H9 (cell line): ENCODE measurements around the gene RNF128. TPM values are rescaled to one million over a fixed set of nuclear protein-coding genes. Genes with fewer than 3 reads are reported as not detected.

ENCODE experiments used
- DNase-seq: peaks from one replicate; pipeline ENCODE4 v3.0.0-alpha.2; 2017
- H2AFZ ChIP-seq: one replicate; pipeline ENCODE4 v1.6.1; 2013; ENCODE audit warnings: mild to moderate bottlenecking, low read length, control low read depth, moderate library complexity
- H2AK5ac ChIP-seq: 2 replicates; pipeline ENCODE4 v1.6.1; 2013; ENCODE audit warnings: low read length, control low read depth, mixed read lengths; ENCODE audit not compliant: insufficient read length
- H2BK120ac ChIP-seq: one replicate; pipeline ENCODE4 v1.6.1; 2013; ENCODE audit warnings: low read depth, mild to moderate bottlenecking, low read length, control low read depth, inconsistent platforms; ENCODE audit not compliant: poor library complexity, severe bottlenecking
- H2BK12ac ChIP-seq: 2 replicates; pipeline ENCODE4 v1.6.1; 2013; ENCODE audit warnings: low read length, control low read depth, mixed read lengths, low read depth; ENCODE audit not compliant: insufficient read length
- H2BK15ac ChIP-seq: 2 replicates; pipeline ENCODE4 v1.6.1; 2013; ENCODE audit warnings: low read depth, low read length, control low read depth
- H2BK20ac ChIP-seq: one replicate; pipeline ENCODE4 v1.6.1; 2013; ENCODE audit warnings: low read depth, mild to moderate bottlenecking, low read length, control low read depth, inconsistent platforms; ENCODE audit not compliant: poor library complexity, severe bottlenecking
- H2BK5ac ChIP-seq: 2 replicates; pipeline ENCODE4 v1.6.1; 2013; ENCODE audit warnings: low read length, control low read depth, mixed read lengths; ENCODE audit not compliant: insufficient read length
- H3K14ac ChIP-seq: 2 replicates; pipeline ENCODE4 v1.6.1; 2013; ENCODE audit warnings: low read length, control low read depth; ENCODE audit not compliant: insufficient read depth
- H3K18ac ChIP-seq: 2 replicates; pipeline ENCODE4 v1.6.1; 2013; ENCODE audit warnings: low read depth, mild to moderate bottlenecking, mixed read lengths, low read length, control low read depth; ENCODE audit not compliant: insufficient read length
- H3K23ac ChIP-seq: 2 replicates; pipeline ENCODE4 v1.6.1; 2013; ENCODE audit warnings: low read length, control low read depth, mixed read lengths, low read depth; ENCODE audit not compliant: insufficient read length
- H3K23me2 ChIP-seq: 2 replicates; pipeline ENCODE4 v1.6.1; 2013; ENCODE audit warnings: low read depth, mild to moderate bottlenecking, mixed read lengths, low read length, control low read depth; ENCODE audit not compliant: insufficient read length, poor library complexity, severe bottlenecking
- H3K27ac ChIP-seq: 2 replicates; pipeline ENCODE4 v1.5.1; 2013; ENCODE audit warnings: low read length, control low read depth, mixed read lengths, low read depth; ENCODE audit not compliant: insufficient read length
- H3K27me3 ChIP-seq: 2 replicates; pipeline ENCODE4 v1.6.1; 2013; ENCODE audit warnings: low read length, control low read depth, inconsistent platforms; ENCODE audit not compliant: insufficient read depth
- H3K4ac ChIP-seq: 2 replicates; pipeline ENCODE4 v1.6.1; 2013; ENCODE audit warnings: low read depth, mild to moderate bottlenecking, control low read depth, inconsistent platforms, low read length, moderate library complexity
- H3K4me1 ChIP-seq: 2 replicates; pipeline ENCODE4 v1.6.1; 2013; ENCODE audit warnings: low read length, control low read depth, inconsistent platforms; ENCODE audit not compliant: insufficient read depth
- H3K4me2 ChIP-seq: 2 replicates; pipeline ENCODE4 v1.6.1; 2013; ENCODE audit warnings: low read length, control low read depth, mixed read lengths; ENCODE audit not compliant: insufficient read length, insufficient read depth
- H3K56ac ChIP-seq: 2 replicates; pipeline ENCODE4 v1.6.1; 2013; ENCODE audit warnings: low read depth, mild to moderate bottlenecking, mixed read lengths, low read length, control low read depth; ENCODE audit not compliant: insufficient read length
- H3K79me1 ChIP-seq: 2 replicates; pipeline ENCODE4 v1.6.1; 2013; ENCODE audit warnings: low read depth, mild to moderate bottlenecking, moderate library complexity, low read length, control low read depth, inconsistent platforms; ENCODE audit not compliant: insufficient read depth, poor library complexity, severe bottlenecking
- H3K79me2 ChIP-seq: 2 replicates; pipeline ENCODE4 v1.6.1; 2013; ENCODE audit warnings: low read length, control low read depth, inconsistent platforms; ENCODE audit not compliant: insufficient read depth
- H3K9ac ChIP-seq: 2 replicates; pipeline ENCODE4 v1.6.1; 2013; ENCODE audit warnings: low read length, control low read depth, mixed read lengths; ENCODE audit not compliant: insufficient read length; ENCODE audit errors: extremely low read depth
- H3K9me3 ChIP-seq: one replicate; pipeline ENCODE4 v1.6.1; 2013; ENCODE audit warnings: low read depth, low read length, inconsistent platforms; ENCODE audit not compliant: control insufficient read depth
- H3T11ph ChIP-seq: one replicate; pipeline ENCODE4 v1.6.1; 2013; ENCODE audit warnings: mild to moderate bottlenecking, low read length, control low read depth, inconsistent platforms
- H4K20me1 ChIP-seq: one replicate; pipeline ENCODE4 v1.6.1; 2013; ENCODE audit not compliant: control insufficient read depth, insufficient read length, insufficient read depth
- H4K5ac ChIP-seq: 2 replicates; pipeline ENCODE4 v1.6.1; 2013; ENCODE audit warnings: low read depth, mild to moderate bottlenecking, mixed read lengths, low read length, control low read depth; ENCODE audit not compliant: insufficient read length
- H4K8ac ChIP-seq: replicated peaks from 2 replicates; pipeline ENCODE4 v1.6.1; 2013; ENCODE audit warnings: low read length, control low read depth, mixed read lengths, low read depth; ENCODE audit not compliant: insufficient read length
- H4K91ac ChIP-seq: 2 replicates; pipeline ENCODE4 v1.6.1; 2013; ENCODE audit warnings: low read depth, mild to moderate bottlenecking, moderate library complexity, mixed read lengths, low read length, control low read depth; ENCODE audit not compliant: insufficient read length
- H3K27ac Mint-ChIP-seq, 3 experiments: 2 replicates in 2 of 3; 3 replicates in 1 of 3; pipeline ENCODE4 v1.8.0; 2020 to 2021; ENCODE audit warnings: mixed read lengths in 3 of 3, mild to moderate bottlenecking in 1 of 3, moderate library complexity in 1 of 3
- H3K27me3 Mint-ChIP-seq: 2 replicates; pipeline ENCODE4 v1.8.0; 2021; ENCODE audit warnings: low read depth, mild to moderate bottlenecking, moderate library complexity, mixed read lengths
- H3K36me3 Mint-ChIP-seq, 3 experiments: 2 replicates in 2 of 3; 3 replicates in 1 of 3; pipeline ENCODE4 v1.8.0; 2020 to 2021; ENCODE audit warnings: low read depth in 3 of 3, mixed read lengths in 3 of 3; ENCODE audit not compliant: insufficient read depth in 1 of 3
- H3K4me1 Mint-ChIP-seq, 2 experiments: 2 replicates each; pipeline ENCODE4 v1.8.0; 2020; ENCODE audit warnings: mixed read lengths in 2 of 2
- H3K4me3 Mint-ChIP-seq, 2 experiments: 2 replicates in 1 of 2; 3 replicates in 1 of 2; pipeline ENCODE4 v1.8.0; 2020 to 2021; ENCODE audit warnings: mild to moderate bottlenecking in 2 of 2, mixed read lengths in 2 of 2, moderate library complexity in 1 of 2
- H3K9me3 Mint-ChIP-seq, 2 experiments: 2 replicates in 1 of 2; 3 replicates in 1 of 2; pipeline ENCODE4 v1.8.0; 2020; ENCODE audit warnings: mild to moderate bottlenecking in 2 of 2, mixed read lengths in 2 of 2, moderate library complexity in 1 of 2
- CTCF ChIP-seq: fragments of 200-600 bp; sonication (generic); conservative IDR thresholded peaks from 3 replicates; pipeline ENCODE4 v1.8.0; 2021; ENCODE audit warnings: antibody characterized with exemption, mild to moderate bottlenecking
- WGBS: extraction: QIAGEN DNeasy Blood & Tissue Kit; methylation state at CpG from one replicate; pipeline ENCODE4 v1.1.7; 2013; ENCODE audit warnings: missing lambda C conversion rate, low lambda C conversion rate, mixed read lengths; ENCODE audit not compliant: insufficient read length; ENCODE audit errors: extremely low coverage; 5-methylcytosine and 5-hydroxymethylcytosine counted together
- total RNA-seq: library from RNA; stranded (reverse); gene quantifications from 2 replicates; pipeline ENCODE4 v1.2.1, GENCODE V29; 2021

The RNF128 gene
- total RNA-seq, 1 experiment from 2014 or later = 0.13 TPM

- no peak overlapping the region for H2BK20ac ChIP-seq
- Mint-ChIP-seq H3K27me3 (peaks cover 70% of the 10 kb centered on the region), H3K4me3 (no peak overlapping the region)
These were observed 1.8 kb downstream of the RNF128 start for GRCh38 chrX:106728337-106728736.

More at GRCh38 chrX:106728337-106728736, 1.8 kb downstream of the RNF128 start:
- peaks cover 0 to 2% (median 0%) of the 10 kb centered on the region in 3 experiments; a peak in 2 of 7 replicates for H3K36me3 Mint-ChIP-seq
- H3K9me3 Mint-ChIP-seq = peaks cover 0 to 49% of the 10 kb centered on the region in 2 experiments; a peak in 4 of 5 replicates
- H3T11ph ChIP-seq = no peak overlapping the region
- no peak overlapping the region for H3K9ac ChIP-seq
- H3K4me1 Mint-ChIP-seq = peaks cover 9 to 11% of the 10 kb centered on the region in 2 experiments
- no peak overlapping the region for H2BK5ac ChIP-seq
- no peak overlapping the region for H2BK12ac ChIP-seq
- H2BK120ac ChIP-seq = no peak overlapping the region
- no peak for DNase-seq
- H3K23me2 ChIP-seq = peaks cover 5% of the 10 kb centered on the region
- no peak overlapping the region for H4K5ac ChIP-seq
- no peaks in the 10 kb centered on the region for H3K9me3 ChIP-seq
- no peak overlapping the region for H3K27ac Mint-ChIP-seq
- WGBS = no CpG with 5 or more reads among the region's 2 CpGs
- H3K14ac ChIP-seq = no peak overlapping the region
- no peak overlapping the region for H3K4me2 ChIP-seq
- no peak overlapping the region for H3K4ac ChIP-seq
- H3K79me2 ChIP-seq = no peaks in the 10 kb centered on the region
- no peaks in the 10 kb centered on the region; the same call in 1 of the 2 replicates for H3K4me1 ChIP-seq
- H3K56ac ChIP-seq = no peak overlapping the region
- no peak overlapping the region for H4K8ac ChIP-seq
- H2AK5ac ChIP-seq = no peak overlapping the region
- no peak overlapping the region for H2BK15ac ChIP-seq
- no peak overlapping the region for H4K91ac ChIP-seq
- no peak overlapping the region for H3K23ac ChIP-seq
- H3K27me3 ChIP-seq = peaks cover 10% of the 10 kb centered on the region; the same call in 1 of the 2 replicates
- no peak overlapping the region for H3K27ac ChIP-seq
- no peaks in the 10 kb centered on the region for H4K20me1 ChIP-seq
- no peaks in the 10 kb centered on the region for H3K79me1 ChIP-seq
- no peak overlapping the region for H2AFZ ChIP-seq
- TF ChIP-seq CTCF = no peak
- H3K18ac ChIP-seq = no peak overlapping the region
